Measurements from ENCODE around the gene FAM187B.

GRCh38 chr19:35228177-35228930 lies at the start of gene FAM187B:
- TF ChIP-seq, protein P1, sequence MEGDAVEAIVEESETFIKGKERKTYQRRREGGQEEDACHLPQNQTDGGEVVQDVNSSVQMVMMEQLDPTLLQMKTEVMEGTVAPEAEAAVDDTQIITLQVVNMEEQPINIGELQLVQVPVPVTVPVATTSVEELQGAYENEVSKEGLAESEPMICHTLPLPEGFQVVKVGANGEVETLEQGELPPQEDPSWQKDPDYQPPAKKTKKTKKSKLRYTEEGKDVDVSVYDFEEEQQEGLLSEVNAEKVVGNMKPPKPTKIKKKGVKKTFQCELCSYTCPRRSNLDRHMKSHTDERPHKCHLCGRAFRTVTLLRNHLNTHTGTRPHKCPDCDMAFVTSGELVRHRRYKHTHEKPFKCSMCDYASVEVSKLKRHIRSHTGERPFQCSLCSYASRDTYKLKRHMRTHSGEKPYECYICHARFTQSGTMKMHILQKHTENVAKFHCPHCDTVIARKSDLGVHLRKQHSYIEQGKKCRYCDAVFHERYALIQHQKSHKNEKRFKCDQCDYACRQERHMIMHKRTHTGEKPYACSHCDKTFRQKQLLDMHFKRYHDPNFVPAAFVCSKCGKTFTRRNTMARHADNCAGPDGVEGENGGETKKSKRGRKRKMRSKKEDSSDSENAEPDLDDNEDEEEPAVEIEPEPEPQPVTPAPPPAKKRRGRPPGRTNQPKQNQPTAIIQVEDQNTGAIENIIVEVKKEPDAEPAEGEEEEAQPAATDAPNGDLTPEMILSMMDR (IDR thresholded peaks at IDR 0.05; ENCODE audit: low read depth, low read length, poor library complexity, severe bottlenecking): no peak
- TF ChIP-seq EZH2phosphoT487 (IDR thresholded peaks at IDR 0.05; ENCODE audit: borderline replicate concordance, low read length): no peak
